SK-N-MC (cell line): ENCODE results near the gene YIPF5.

Experiments used
- FOXP2 ChIP-seq: optimal IDR thresholded peaks from 2 replicates; pipeline ENCODE3; 2011; ENCODE audit warnings: mild to moderate bottlenecking, moderate library complexity; ENCODE audit not compliant: insufficient read depth; ENCODE audit errors: extremely low read length, control extremely low read depth
- POLR2AphosphoS5 ChIP-seq: IDR thresholded peaks from 2 replicates; pipeline ENCODE4 v1.6.1; 2012; ENCODE audit warnings: mild to moderate bottlenecking, low read depth, low read length, borderline replicate concordance

- no peak for TF ChIP-seq FOXP2
- no peak for TF ChIP-seq POLR2AphosphoS5
Observed at GRCh38 chr5:144139586-144139985, 30.9 kb downstream of the YIPF5 start.
